Uterus (tissue), 4 donors: Measurements from ENCODE around the gene SELENOO. TPM values are rescaled to one million over a fixed set of nuclear protein-coding genes. Genes with fewer than 3 reads are reported as not detected.

Source experiments
- DNase-seq, 2 donors: peaks; one replicate each; pipeline ENCODE4 v3.0.0-alpha.2; 2019 to 2020
- H3K27ac ChIP-seq, 2 donors: fragments of 200-600 bp; sonication (generic); 1 replicate in 1 of 2; 2 replicates in 1 of 2; pipeline ENCODE4 v1.5.1; 2016 to 2018
- H3K27me3 ChIP-seq, 2 donors: fragments of 200-600 bp; sonication (generic); one replicate each; pipeline ENCODE4 v1.5.1; 2018 to 2019; ENCODE audit warnings: control low read depth in 1 of 2
- H3K36me3 ChIP-seq, 2 donors: fragments of 200-600 bp; sonication (generic); one replicate each; pipeline ENCODE4 v1.5.1; 2019; ENCODE audit warnings: control low read depth in 1 of 2
- H3K4me1 ChIP-seq, 2 donors: fragments of 200-600 bp; sonication (generic); one replicate each; pipeline ENCODE4 v1.5.1; 2018 to 2019; ENCODE audit warnings: control low read depth in 1 of 2
- H3K4me3 ChIP-seq, 2 donors: fragments of 200-600 bp; sonication (generic); 1 replicate in 1 of 2; 2 replicates in 1 of 2; pipeline ENCODE4 v1.5.1; 2018 to 2019; ENCODE audit warnings: mild to moderate bottlenecking in 1 of 2
- H3K9me3 ChIP-seq, 2 donors: fragments of 200-600 bp; sonication (generic); one replicate each; pipeline ENCODE4 v1.5.1; 2019; ENCODE audit warnings: control low read depth in 1 of 2
- CTCF ChIP-seq, 4 experiments: fragments of 200-600 bp in 2 of 4; fragments of 450-650 bp in 2 of 4; sonication (generic) in 2 of 4; IDR thresholded peaks; one replicate each; pipeline ENCODE4 v1.5.1; 2016 to 2019; ENCODE audit warnings: antibody characterized with exemption in 4 of 4, mild to moderate bottlenecking in 2 of 4, moderate library complexity in 1 of 4
- POLR2A ChIP-seq, 2 donors: fragments of 450-650 bp; IDR thresholded peaks; one replicate each; pipeline ENCODE4 v1.6.1; 2016; ENCODE audit warnings: antibody characterized with exemption in 2 of 2, mild to moderate bottlenecking in 1 of 2, moderate library complexity in 1 of 2
- intact Hi-C: fragments of 100-400 bp; cut with DNase I; formaldehyde crosslinking; loops from one replicate; pipeline ENCODE4 v1.15.1; 2023; ENCODE audit warnings: low total_unique reads
- total RNA-seq, 4 donors: library from RNA; depleted of rRNA in 3 of 4; stranded (reverse); fragments of >200 nt in 3 of 4; gene quantifications; one replicate each; pipeline versions ENCODE4 v1.1.0 to v1.2.4, GENCODE V29; 2014 to 2023
- donor health status: DM: yes; HTN: yes; CAD: no.

The SELENOO gene
- total RNA-seq, 4 donors from 2014 or later = 1.5 to 22.1 (median 10.0) TPM

- no peaks in the 10 kb centered on the region for H3K36me3 ChIP-seq
- TF ChIP-seq CTCF (IDR thresholded peaks at IDR 0.05) = no peak
- no peak for TF ChIP-seq POLR2A (IDR thresholded peaks at IDR 0.05)
- no peak overlapping the region for H3K27ac ChIP-seq
- no peaks in the 10 kb centered on the region for H3K9me3 ChIP-seq
- no peak overlapping the region for H3K4me3 ChIP-seq
- no peaks in the 10 kb centered on the region for H3K27me3 ChIP-seq
- H3K4me1 ChIP-seq = no peaks in the 10 kb centered on the region
- intact Hi-C loops = no loop called here
- DNase-seq = peak in 1 of 2 donors; percentile 14
Observed at GRCh38 chr22:50216055-50216683, 15.4 kb downstream of the SELENOO start.

- Histone ChIP-seq H3K27ac (no peak overlapping the region), H3K36me3 (no peaks in the 10 kb centered on the region), H3K9me3 (no peaks in the 10 kb centered on the region), H3K27me3 (no peaks in the 10 kb centered on the region), H3K4me3 (no peak overlapping the region), H3K4me1 (no peaks in the 10 kb centered on the region)
- peak in 1 of 2 donors; percentile 21 for DNase-seq
- intact Hi-C loops = no loop called here
- TF ChIP-seq POLR2A (IDR thresholded peaks at IDR 0.05) (no peak), CTCF (IDR thresholded peaks at IDR 0.05) (no peak)
Observed at GRCh38 chr22:50216684-50217520, 16.1 kb downstream of the SELENOO start.

- Histone ChIP-seq H3K4me1 (no peaks in the 10 kb centered on the region), H3K9me3 (no peaks in the 10 kb centered on the region), H3K4me3 (no peak overlapping the region), H3K27ac (no peak overlapping the region), H3K36me3 (no peaks in the 10 kb centered on the region), H3K27me3 (no peaks in the 10 kb centered on the region)
- intact Hi-C loops = no loop called here
- DNase-seq = no peak
- TF ChIP-seq POLR2A (IDR thresholded peaks at IDR 0.05) = no peak
- no peak for TF ChIP-seq CTCF (IDR thresholded peaks at IDR 0.05)
Observed at GRCh38 chr22:50217543-50218152, 16.8 kb downstream of the SELENOO start.

- no peak overlapping the region for H3K4me3 ChIP-seq
- DNase-seq = no peak
- no peaks in the 10 kb centered on the region for H3K9me3 ChIP-seq
- TF ChIP-seq CTCF (IDR thresholded peaks at IDR 0.05) (no peak), POLR2A (IDR thresholded peaks at IDR 0.05) (no peak)
- no peaks in the 10 kb centered on the region for H3K27me3 ChIP-seq
- no peak overlapping the region for H3K27ac ChIP-seq
- no peaks in the 10 kb centered on the region for H3K36me3 ChIP-seq
- intact Hi-C loops = no loop called here
- H3K4me1 ChIP-seq = no peaks in the 10 kb centered on the region
Observed at GRCh38 chr22:50218153-50218995, 17.6 kb downstream of the SELENOO start.
